Fibroblast of lung (primary cell): ENCODE data around the gene MAML3.

Experiments used
- CTCF ChIP-seq, 2 donors: IDR thresholded peaks in 1 of 2; conservative IDR thresholded peaks in 1 of 2; 1 replicate in 1 of 2; 2 replicates in 1 of 2; pipeline ENCODE4 v1.5.1; 2011 to 2012; ENCODE audit warnings: low read length in 2 of 2, control low read depth in 1 of 2, inconsistent platforms in 1 of 2, low read depth in 1 of 2, mild to moderate bottlenecking in 1 of 2
- EZH2 ChIP-seq: IDR thresholded peaks from 2 replicates; pipeline ENCODE4 v1.5.1; 2012; ENCODE audit warnings: low read length, control low read depth, mild to moderate bottlenecking; ENCODE audit errors: missing control alignments

- TF ChIP-seq EZH2 (no peak), CTCF (conservative IDR thresholded peaks at IDR 0.05 in 1 of 2, IDR thresholded peaks at IDR 0.05 in 1 of 2; ENCODE audit: low read depth in 1 of 2, low read length in 2 of 2) (no peak)
Measured at GRCh38 chr4:140111256-140111655, 42.7 kb downstream of the MAML3 start.
